Erythroblast (primary cell): Measurements from ENCODE around the gene KIF6.

Source experiments
- GATA1 ChIP-seq: IDR thresholded peaks from 2 replicates; pipeline ENCODE4 v1.6.1; 2011; ENCODE audit warnings: low read depth, mild to moderate bottlenecking, control low read depth, low read length, moderate library complexity
- POLR2A ChIP-seq: IDR thresholded peaks from 2 replicates; pipeline ENCODE4 v1.6.1; 2011; ENCODE audit warnings: mild to moderate bottlenecking, low read length

DNA sequence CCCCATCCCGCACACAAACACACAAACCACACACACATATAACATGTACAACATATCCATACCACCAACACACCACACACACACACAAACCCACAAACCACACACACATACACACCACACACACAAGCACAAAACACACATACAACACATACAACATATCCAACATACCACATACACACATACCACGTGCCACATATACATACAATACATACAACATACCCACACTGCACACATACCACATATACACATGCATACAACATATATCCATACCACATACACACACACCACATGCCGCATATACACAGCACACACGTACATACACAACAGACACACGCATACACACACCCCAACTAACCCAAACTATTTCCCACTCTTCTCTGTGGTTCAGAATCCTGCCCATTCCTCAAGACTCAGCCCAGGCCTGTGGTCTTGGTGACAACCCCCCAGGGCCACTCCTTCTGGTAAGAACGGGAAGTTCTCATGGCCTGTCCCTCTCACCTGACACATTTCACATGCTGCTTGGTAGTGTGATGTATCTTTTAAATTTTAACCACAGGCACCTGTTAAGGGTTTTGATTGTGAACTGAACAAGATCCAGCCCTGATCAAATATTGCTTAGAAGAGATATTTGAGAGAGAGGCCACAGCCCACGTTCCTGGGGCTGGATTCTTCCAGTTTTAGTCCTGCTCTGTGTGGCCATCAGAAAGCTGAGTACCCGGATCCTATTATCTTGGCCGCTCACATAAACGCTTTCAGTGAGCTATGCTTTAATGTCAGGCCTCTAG, 346.8 kb downstream of the KIF6 start:
- no peak for TF ChIP-seq POLR2A
- no peak for TF ChIP-seq GATA1
